IPS DF 4.7 (cell line): Measurements from ENCODE around the gene G6PD.
"Not testable (repeated sequence)": the region's sequence is repeated elsewhere in the genome, so short reads cannot be mapped to it uniquely, and the experiment has no call there.

Experiments
- DNase-seq: peaks from one replicate; pipeline ENCODE4 v3.0.0-alpha.2; 2013; ENCODE audit warnings: low spot score; ENCODE audit errors: extremely low read depth

G6PD gene

GRCh38 chrX:154546354-154547244 lies at the start of gene G6PD:
Gene G6PD (minus strand): TSS chrX:154546846. CDS start chrX:154546155, 691 bp downstream.
- no peak for DNase-seq

GRCh38 chrX:154595559-154596249 lies 49.1 kb upstream of the G6PD start:
- DNase-seq, result no peak

- DNase-seq, result no peak
These were observed 47.8 kb upstream of the G6PD start for GRCh38 chrX:154594491-154594890.

- DNase-seq, result no peak
These were observed 46.6 kb upstream of the G6PD start for GRCh38 chrX:154593201-154593600.

GRCh38 chrX:154592505-154592904 lies 45.9 kb upstream of the G6PD start:
- DNase-seq, result no peak

GRCh38 chrX:154590415-154590814 lies 43.8 kb upstream of the G6PD start:
- DNase-seq, result not testable (repeated sequence)

GRCh38 chrX:154584585-154585183 lies 38.0 kb upstream of the G6PD start, which contains the start of gene CTAG1A:
Gene CTAG1A (plus strand): TSS chrX:154585133. CDS start chrX:154585207, 74 bp downstream.
- not testable (repeated sequence) for DNase-seq

GRCh38 chrX:154582994-154583393 lies 36.3 kb upstream of the G6PD start:
- not testable (repeated sequence) for DNase-seq

- DNase-seq, result not testable (repeated sequence)
These were observed 28.4 kb upstream of the G6PD start for GRCh38 chrX:154575076-154575475.

- not testable (repeated sequence) for DNase-seq
These were observed 26.4 kb upstream of the G6PD start for GRCh38 chrX:154573061-154573460.

GRCh38 chrX:154570361-154570760 lies 23.7 kb upstream of the G6PD start:
- DNase-seq, result not testable (repeated sequence)

- not testable (repeated sequence) for DNase-seq
These were observed 15.6 kb upstream of the G6PD start for GRCh38 chrX:154562295-154562694.

- not testable (repeated sequence) for DNase-seq
These were observed 13.7 kb upstream of the G6PD start for GRCh38 chrX:154560326-154560725.

- not testable (repeated sequence) for DNase-seq
These were observed 12.2 kb upstream of the G6PD start for GRCh38 chrX:154558896-154559295.

GRCh38 chrX:154558060-154558690 lies 11.5 kb upstream of the G6PD start:
- not testable (repeated sequence) for DNase-seq

- DNase-seq, result not testable (repeated sequence)
These were observed 5.6 kb upstream of the G6PD start for GRCh38 chrX:154552112-154552806.

GRCh38 chrX:154549766-154550165 lies 3.1 kb upstream of the G6PD start:
- DNase-seq, result no peak

- no peak for DNase-seq
These were observed 1.3 kb upstream of the G6PD start for GRCh38 chrX:154548028-154548316.

- no peak for DNase-seq
These were observed 790 bp upstream of the G6PD start, which contains the start of gene IKBKG for GRCh38 chrX:154547245-154548027. Gene IKBKG (plus strand): TSS chrX:154547620. CDS start chrX:154552003, 4,383 bp downstream.

- no peak for DNase-seq
These were observed 872 bp downstream of the G6PD start for GRCh38 chrX:154545673-154546274.
